Inferior parietal cortex (tissue), 1 donor: Measurements from ENCODE around the gene RSRC1.
"Not testable (repeated sequence)": the region's sequence is repeated elsewhere in the genome, so short reads cannot be mapped to it uniquely, and the experiment has no call there.

Source experiments
- DNase-seq: peaks from one replicate; pipeline ENCODE4 v3.0.0-alpha.2; 2016; ENCODE audit errors: extremely low spot score

Gene RSRC1

GRCh38 chr3:158458464-158458863 is 348.6 kb downstream of the RSRC1 start:
- DNase-seq: no peak

- no peak for DNase-seq
Measured at GRCh38 chr3:158460926-158461325, 351.0 kb downstream of the RSRC1 start.

GRCh38 chr3:158463556-158463955 is 353.7 kb downstream of the RSRC1 start:
- DNase-seq: no peak

- DNase-seq: no peak
Measured at GRCh38 chr3:158465074-158465473, 355.2 kb downstream of the RSRC1 start.

GRCh38 chr3:158470944-158471638 is 361.2 kb downstream of the RSRC1 start:
- DNase-seq: no peak

- no peak for DNase-seq
Measured at GRCh38 chr3:158471639-158472294, 361.9 kb downstream of the RSRC1 start.

GRCh38 chr3:158479051-158479450 is 369.2 kb downstream of the RSRC1 start:
- DNase-seq: no peak

GRCh38 chr3:158483701-158484235 is 373.9 kb downstream of the RSRC1 start:
- no peak for DNase-seq

- DNase-seq: no peak
Measured at GRCh38 chr3:158486200-158486599, 376.3 kb downstream of the RSRC1 start.

GRCh38 chr3:158488670-158489069 is 378.8 kb downstream of the RSRC1 start:
- DNase-seq: no peak

GRCh38 chr3:158489181-158489580 is 379.3 kb downstream of the RSRC1 start:
- DNase-seq: no peak

- DNase-seq: no peak
Measured at GRCh38 chr3:158491968-158492367, 382.1 kb downstream of the RSRC1 start.

GRCh38 chr3:158492685-158493084 is 382.8 kb downstream of the RSRC1 start:
- DNase-seq: no peak

- DNase-seq: no peak
Measured at GRCh38 chr3:158493931-158494330, 384.0 kb downstream of the RSRC1 start.

- no peak for DNase-seq
Measured at GRCh38 chr3:158494673-158495072, 384.8 kb downstream of the RSRC1 start.

GRCh38 chr3:158495398-158495902 is 385.6 kb downstream of the RSRC1 start:
- DNase-seq: not testable (repeated sequence)

GRCh38 chr3:158505117-158505516 is 395.2 kb downstream of the RSRC1 start:
- no peak for DNase-seq

GRCh38 chr3:158506456-158506855 is 396.6 kb downstream of the RSRC1 start:
- no peak for DNase-seq

GRCh38 chr3:158508481-158508880 is 398.6 kb downstream of the RSRC1 start:
- DNase-seq: no peak

- no peak for DNase-seq
Measured at GRCh38 chr3:158509891-158510290, 400.0 kb downstream of the RSRC1 start.

- DNase-seq: not testable (repeated sequence)
Measured at GRCh38 chr3:158516729-158517128, 406.8 kb downstream of the RSRC1 start.

- DNase-seq: no peak
Measured at GRCh38 chr3:158519776-158520175, 409.9 kb downstream of the RSRC1 start.

GRCh38 chr3:158520433-158520832 is 410.5 kb downstream of the RSRC1 start:
- no peak for DNase-seq
